GM18502 (cell line): ENCODE measurements around the gene OXER1.

Source experiments
- ATAC-seq: cut with Tn5 transposase; IDR thresholded peaks from one replicate; pipeline ENCODE4 v1.9.1; 2021; ENCODE audit warnings: mild to moderate bottlenecking; ENCODE audit not compliant: unreplicated experiment, poor library complexity

OXER1 gene

GRCh38 chr2:42764096-42764495 is at the start of gene OXER1:
OXER1 (minus strand) TSS chr2:42764135; CDS start chr2:42764062, 73 bp downstream.
- ATAC-seq, result no peak

- no peak for ATAC-seq
Measured at GRCh38 chr2:42812899-42813479, 49.1 kb upstream of the OXER1 start.

- peak; percentile 9 for ATAC-seq
Measured at GRCh38 chr2:42810971-42811811, 47.3 kb upstream of the OXER1 start.

- ATAC-seq, result peak; percentile 75
Measured at GRCh38 chr2:42810121-42810970, 46.4 kb upstream of the OXER1 start.

GRCh38 chr2:42809819-42810120 is 45.8 kb upstream of the OXER1 start:
- peak; percentile 53 for ATAC-seq

GRCh38 chr2:42809131-42809818 is 45.3 kb upstream of the OXER1 start:
- no peak for ATAC-seq

- ATAC-seq, result no peak
Measured at GRCh38 chr2:42808301-42808700, 44.4 kb upstream of the OXER1 start.

GRCh38 chr2:42806786-42807185 is 42.9 kb upstream of the OXER1 start:
- no peak for ATAC-seq

GRCh38 chr2:42804891-42805290 is 41.0 kb upstream of the OXER1 start:
- ATAC-seq, result no peak

GRCh38 chr2:42804338-42804737 is 40.4 kb upstream of the OXER1 start:
- no peak for ATAC-seq

- ATAC-seq, result no peak
Measured at GRCh38 chr2:42802150-42802549, 38.2 kb upstream of the OXER1 start.

GRCh38 chr2:42801381-42801780 is 37.4 kb upstream of the OXER1 start:
- no peak for ATAC-seq

- ATAC-seq, result no peak
Measured at GRCh38 chr2:42800981-42801380, 37.0 kb upstream of the OXER1 start.

- ATAC-seq, result no peak
Measured at GRCh38 chr2:42800461-42800962, 36.6 kb upstream of the OXER1 start.

- no peak for ATAC-seq
Measured at GRCh38 chr2:42799881-42800280, 35.9 kb upstream of the OXER1 start.

- no peak for ATAC-seq
Measured at GRCh38 chr2:42797281-42797680, 33.3 kb upstream of the OXER1 start.

- ATAC-seq, result peak; percentile 28
Measured at GRCh38 chr2:42796427-42797248, 32.7 kb upstream of the OXER1 start.

- ATAC-seq, result peak; percentile 42
Measured at GRCh38 chr2:42795841-42796301, 31.9 kb upstream of the OXER1 start.

- no peak for ATAC-seq
Measured at GRCh38 chr2:42795275-42795674, 31.3 kb upstream of the OXER1 start.
